ENCODE measurements around the gene KLK14.

KLK14 gene

GRCh38 chr19:51107406-51108065 is 24.8 kb upstream of the KLK14 start:
- no peak for DNase-seq

- DNase-seq: no peak
Measured at GRCh38 chr19:51103926-51104341, 21.2 kb upstream of the KLK14 start.

GRCh38 chr19:51102991-51103390 is 20.3 kb upstream of the KLK14 start:
- no peak for DNase-seq

GRCh38 chr19:51101171-51101865 is 18.6 kb upstream of the KLK14 start:
- DNase-seq: no peak

GRCh38 chr19:51100601-51101000 is 17.9 kb upstream of the KLK14 start:
- DNase-seq: no peak

GRCh38 chr19:51099047-51099382 is 16.3 kb upstream of the KLK14 start:
- no peak for DNase-seq

GRCh38 chr19:51098365-51099046 is 15.8 kb upstream of the KLK14 start:
- peak; percentile 38 for DNase-seq

- DNase-seq: no peak
Measured at GRCh38 chr19:51097796-51098195, 15.1 kb upstream of the KLK14 start.

GRCh38 chr19:51097166-51097738 is 14.6 kb upstream of the KLK14 start:
- peak; percentile 84 for DNase-seq

- DNase-seq: no peak
Measured at GRCh38 chr19:51096473-51097165, 13.9 kb upstream of the KLK14 start.

- peak; percentile 45 for DNase-seq
Measured at GRCh38 chr19:51094696-51095279, 12.1 kb upstream of the KLK14 start.

- no peak for DNase-seq
Measured at GRCh38 chr19:51093510-51094345, 11.0 kb upstream of the KLK14 start.

GRCh38 chr19:51093101-51093500 is 10.4 kb upstream of the KLK14 start:
- no peak for DNase-seq

- no peak for DNase-seq
Measured at GRCh38 chr19:51091895-51092873, 9.5 kb upstream of the KLK14 start.

- no peak for DNase-seq
Measured at GRCh38 chr19:51091126-51091525, 8.4 kb upstream of the KLK14 start.

GRCh38 chr19:51090471-51090870 is 7.8 kb upstream of the KLK14 start:
- DNase-seq: no peak

- DNase-seq: no peak
Measured at GRCh38 chr19:51089786-51090185, 7.1 kb upstream of the KLK14 start.

GRCh38 chr19:51086153-51086850 is 3.6 kb upstream of the KLK14 start:
- no peak for DNase-seq

GRCh38 chr19:51084505-51084904 is 1.8 kb upstream of the KLK14 start:
- no peak for DNase-seq

GRCh38 chr19:51083783-51084182 is 1.1 kb upstream of the KLK14 start:
- DNase-seq: no peak

Data from stimulated activated CD4-positive, alpha-beta T cell treated with anti-CD3 and anti-CD28 coated beads, Interleukin-15, amount 100 ng/mL, for 24 hours (primary cell).